ENCODE measurements around the gene MYO1D.
"Not testable (repeated sequence)": the region's sequence is repeated elsewhere in the genome, so short reads cannot be mapped to it uniquely, and the experiment has no call there.

The MYO1D gene

DNA sequence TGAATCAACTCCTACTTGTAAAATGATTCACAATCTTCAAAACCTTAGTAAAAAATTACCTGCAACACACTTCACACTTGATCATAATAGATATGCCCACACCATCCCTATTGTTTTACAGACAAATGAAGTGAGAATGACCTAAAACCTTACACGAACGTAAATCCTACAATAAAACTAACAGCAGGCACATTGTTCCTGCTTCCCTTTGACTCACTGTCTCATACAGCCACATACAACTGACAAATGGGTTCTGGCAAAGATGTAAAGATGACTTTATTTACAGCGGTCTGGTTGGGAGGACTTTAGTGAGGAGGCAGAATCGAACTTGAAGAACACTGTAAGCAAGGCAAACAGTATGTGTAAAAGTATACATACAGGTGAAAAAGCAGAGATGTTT is 188.7 kb downstream of the MYO1D start:
- no peak for DNase-seq (ENCODE audit: low spot score)
- no peak for FAIRE-seq

DNA sequence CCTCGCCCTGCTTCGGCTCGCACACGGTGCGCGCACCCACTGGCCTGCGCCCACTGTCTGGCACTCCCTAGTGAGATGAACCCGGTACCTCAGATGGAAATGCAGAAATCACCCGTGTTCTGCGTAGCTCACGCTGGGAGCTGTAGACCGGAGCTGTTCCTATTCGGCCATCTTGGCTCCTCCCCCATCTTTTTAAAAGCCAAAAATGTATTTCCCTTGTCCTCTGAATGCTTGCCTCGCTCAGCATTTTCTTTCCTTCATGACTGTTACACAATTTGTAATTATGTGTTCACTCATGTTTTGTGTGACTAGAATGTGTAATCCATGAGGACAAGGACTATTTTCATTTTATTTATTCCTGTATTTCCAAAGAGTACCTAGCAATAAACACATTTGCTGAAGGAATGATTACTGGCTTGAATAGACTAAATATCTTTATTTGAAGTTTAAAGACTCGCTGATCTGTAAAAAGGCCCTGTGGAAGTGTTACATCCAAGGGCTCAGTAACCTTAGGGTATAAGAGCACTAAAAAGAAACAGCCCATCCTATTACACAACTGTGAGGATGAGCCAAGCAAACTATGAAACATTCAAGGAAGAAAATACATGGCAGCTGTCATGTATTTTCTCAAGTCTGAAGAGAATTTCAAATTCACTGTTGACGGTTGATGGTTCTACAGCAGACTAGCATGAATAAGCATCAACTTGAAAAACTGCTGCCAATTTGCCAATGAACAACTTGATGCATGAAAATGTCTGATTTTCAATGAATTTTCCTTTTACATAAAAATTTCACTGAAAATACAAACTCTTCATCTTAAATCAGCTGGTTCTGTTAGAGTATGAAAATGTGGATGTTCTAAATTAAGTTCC is 192.6 kb downstream of the MYO1D start:
- FAIRE-seq: no peak
- DNase-seq (ENCODE audit: low spot score): no peak

DNA sequence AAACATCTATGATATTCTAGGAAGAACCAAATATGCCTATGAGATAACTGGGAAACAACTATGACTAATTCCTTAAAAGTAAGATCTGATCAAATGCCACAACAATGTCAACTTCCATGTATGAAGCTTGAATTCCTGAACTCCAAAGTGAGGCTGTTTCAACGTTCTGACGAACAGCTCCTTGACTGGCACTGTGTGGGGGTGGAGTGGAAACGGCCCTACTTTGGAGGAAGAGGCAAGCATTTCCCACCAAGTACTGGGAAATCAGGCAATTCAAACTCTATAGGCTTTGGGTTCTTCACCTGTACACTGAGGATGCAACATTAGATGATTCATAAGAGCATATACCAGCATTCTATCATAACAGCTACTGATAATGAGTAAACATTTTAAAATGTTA is 203.0 kb downstream of the MYO1D start:
- FAIRE-seq: no peak
- peak; percentile 15 for DNase-seq (ENCODE audit: low spot score)

DNA sequence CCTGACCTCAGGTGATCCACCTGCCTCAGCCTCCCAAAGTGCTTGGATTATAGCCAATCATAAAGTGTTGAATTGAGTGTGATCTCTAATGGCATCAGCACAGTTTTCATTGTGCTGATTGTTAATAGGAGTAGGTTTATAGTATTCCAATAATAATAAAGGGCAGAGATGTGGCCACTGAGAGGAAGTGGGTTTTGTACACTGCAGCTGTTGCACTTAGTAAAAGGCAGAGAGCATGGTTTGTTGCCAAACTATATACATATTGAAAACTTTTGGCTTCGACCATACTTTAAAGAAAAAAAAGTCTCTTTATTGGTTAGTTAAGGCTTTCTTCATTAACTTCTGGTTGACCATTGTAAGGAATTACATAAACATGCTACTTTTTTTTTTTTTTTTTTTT is 204.2 kb downstream of the MYO1D start:
- no peak for FAIRE-seq
- DNase-seq (ENCODE audit: low spot score): no peak

DNA sequence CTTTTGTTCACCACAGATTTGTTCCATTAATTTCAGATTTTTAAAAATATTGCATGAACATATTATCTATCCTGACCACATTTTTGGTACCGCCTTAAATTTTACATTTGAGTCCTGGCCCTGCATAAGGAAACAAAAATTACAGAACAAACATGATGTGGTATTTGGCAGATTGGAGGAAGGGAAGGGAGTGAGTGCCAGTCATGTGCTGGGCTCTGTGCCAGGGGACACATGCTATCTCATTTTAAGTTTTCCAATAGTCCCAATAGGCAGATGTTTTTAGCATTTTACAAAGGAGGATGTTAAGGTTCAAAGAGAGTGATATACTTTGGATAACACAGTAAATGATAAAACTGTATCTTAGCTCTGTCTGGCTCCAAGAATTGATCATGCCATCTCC is 205.0 kb downstream of the MYO1D start:
- no peak for DNase-seq (ENCODE audit: low spot score)
- FAIRE-seq: no peak

DNA sequence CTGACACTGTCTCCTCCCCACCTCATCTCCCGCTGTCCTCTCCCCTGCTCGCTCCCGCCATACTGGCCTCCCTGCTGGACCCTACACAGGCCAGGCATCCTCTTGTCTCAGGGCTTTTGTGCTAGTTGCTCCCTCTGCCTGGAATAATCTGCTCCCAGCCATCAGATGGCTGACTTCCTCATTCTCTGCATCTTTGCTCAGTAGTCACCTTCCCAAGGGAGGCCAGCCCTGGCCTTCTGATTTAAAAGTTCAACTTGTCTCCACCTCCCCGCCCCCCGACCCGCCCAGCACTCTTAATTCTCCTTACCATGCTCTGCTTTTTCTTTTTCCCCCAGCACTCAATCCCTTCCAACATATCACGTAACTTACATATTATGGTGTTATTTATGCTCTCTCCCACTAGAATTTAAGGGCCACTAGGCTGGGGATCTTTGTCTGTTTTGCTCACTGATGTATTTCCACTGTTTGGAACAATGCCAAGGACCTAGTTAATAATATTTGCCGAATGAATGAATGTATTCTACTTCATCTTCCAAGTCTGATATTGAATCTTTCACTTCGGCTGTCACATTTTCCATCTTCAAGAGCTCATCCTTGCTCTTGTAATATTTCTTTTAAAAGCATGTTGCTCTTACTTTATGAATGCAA is 211.9 kb downstream of the MYO1D start:
- no peak for DNase-seq (ENCODE audit: low spot score)
- FAIRE-seq: no peak

DNA sequence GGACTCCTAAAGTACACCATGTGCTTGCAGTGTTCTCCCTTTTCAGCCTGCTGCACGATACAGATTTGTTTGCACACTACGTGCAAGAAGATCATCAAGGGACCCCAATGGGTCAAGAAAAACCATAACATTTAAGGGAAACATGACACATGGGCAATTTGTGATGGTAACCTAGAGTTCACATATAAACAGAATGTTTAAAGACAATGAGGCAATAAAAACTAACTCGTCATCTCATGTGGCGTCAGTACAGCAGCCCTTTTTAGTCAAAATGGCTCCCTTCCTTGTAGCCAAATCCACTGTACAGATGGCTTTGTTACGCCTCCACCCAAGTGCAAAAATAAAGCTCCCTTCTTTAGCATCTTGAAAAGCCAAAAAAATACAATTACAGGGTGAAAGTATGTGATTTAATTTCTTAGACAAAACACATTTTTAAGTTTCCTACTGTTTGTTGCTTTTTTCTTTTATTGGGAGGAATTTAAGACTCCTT is 216.4 kb downstream of the MYO1D start:
- DNase-seq (ENCODE audit: low spot score) (no peak), FAIRE-seq (no peak)

DNA sequence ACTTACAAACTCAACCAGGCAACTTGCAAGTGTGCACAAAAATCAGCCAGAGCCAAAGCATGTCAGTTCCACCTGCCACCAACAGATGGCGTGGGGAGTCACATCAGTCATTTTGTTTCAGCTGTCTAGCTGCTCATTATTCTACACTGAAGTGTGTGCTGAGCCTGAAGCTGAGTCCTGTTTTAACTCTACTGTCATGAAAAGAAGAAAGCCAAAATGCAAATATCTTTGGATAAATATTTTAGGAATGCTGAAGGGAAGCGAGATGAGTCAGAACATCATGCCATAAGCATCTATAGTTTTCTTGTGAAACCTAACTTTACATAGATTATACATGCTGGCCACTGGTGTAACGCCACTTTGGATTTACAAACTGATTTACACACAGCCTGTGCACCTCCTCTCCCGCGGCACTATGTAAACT is 217.5 kb downstream of the MYO1D start:
- DNase-seq (ENCODE audit: low spot score) (peak; percentile 79), FAIRE-seq (no peak)

DNA sequence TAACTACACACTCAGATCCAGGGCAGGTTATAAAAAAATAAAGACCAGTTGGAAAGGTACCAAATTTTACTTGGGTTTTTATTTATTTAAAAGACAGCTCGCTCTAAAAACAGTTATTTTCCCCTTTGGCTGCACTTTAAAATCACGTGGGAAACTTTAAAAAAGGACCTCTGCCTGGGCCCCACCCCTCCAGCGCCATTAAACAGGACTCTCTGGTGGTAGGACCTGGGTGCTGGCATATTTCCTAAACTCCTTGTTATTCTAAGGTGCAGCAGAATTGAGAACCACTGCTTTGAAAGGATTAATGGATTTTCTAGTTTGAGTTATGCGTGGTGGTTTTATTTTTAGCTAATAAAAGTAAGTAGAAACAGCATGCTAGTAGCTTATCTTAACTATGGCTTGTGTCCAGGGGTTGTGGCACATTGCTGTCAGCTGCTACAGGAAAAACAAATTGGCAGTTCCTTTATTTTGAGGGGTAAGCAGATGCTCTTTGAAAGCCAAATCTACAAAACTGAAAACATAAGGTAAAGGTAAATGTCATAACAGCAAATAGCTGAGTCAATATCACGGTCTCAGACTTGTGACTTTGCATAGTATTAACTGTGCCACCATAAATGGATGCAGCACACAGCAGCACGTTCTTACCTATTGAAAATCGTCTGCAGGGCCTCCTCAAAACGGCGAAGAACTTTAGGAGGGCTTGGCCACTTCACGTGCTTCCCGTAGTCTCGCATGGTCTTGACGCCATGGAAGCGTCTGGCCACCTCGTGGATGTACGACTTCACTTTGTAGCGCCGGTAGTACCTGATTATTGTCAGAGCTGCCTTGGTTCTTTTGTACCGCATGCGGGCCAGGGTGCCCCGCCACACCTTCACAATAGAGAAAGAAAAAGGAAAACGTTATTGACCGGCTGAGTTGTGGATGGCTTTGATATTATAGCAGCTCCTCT is 218.2 kb downstream of the MYO1D start:
- no peak for DNase-seq (ENCODE audit: low spot score)
- no peak for FAIRE-seq

DNA sequence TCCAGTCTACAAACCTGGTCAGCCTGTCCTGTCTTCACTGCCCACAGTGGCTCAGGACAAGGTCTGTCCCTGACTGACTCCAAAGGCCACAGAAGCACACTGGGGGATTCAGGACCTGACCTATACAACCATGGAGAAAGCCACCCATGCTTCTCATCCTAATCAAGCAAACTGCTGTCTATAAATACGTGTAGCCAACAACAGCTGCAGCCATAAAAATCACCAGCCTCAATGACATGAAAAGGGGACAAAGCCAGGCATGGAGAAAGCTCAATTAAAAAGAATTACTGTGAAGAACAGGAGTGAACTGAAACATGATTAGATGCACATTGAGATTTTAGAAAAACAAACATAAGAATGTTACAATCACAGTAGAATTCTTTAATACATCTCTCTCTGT is 220.0 kb downstream of the MYO1D start:
- FAIRE-seq (no peak), DNase-seq (ENCODE audit: low spot score) (no peak)

DNA sequence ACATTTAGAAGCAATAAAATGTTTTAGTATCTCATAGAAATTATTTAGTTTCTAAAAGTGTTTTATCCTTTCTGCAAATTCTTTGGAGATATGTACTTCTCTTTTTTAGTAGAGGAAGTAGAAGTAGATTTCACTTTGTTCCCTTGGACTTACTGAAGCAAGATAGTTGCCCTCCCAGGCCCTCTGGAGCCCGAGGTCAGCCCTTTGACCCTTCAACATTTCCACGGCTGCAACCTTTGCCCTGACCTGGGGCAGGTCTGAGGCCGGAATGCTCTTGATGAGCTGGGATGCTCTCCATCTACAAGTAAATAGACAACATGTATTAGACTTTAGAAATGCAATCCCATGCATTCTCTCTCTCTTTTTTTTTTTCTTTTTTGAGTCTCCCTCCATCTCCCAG is 222.6 kb downstream of the MYO1D start:
- no peak for DNase-seq (ENCODE audit: low spot score)
- no peak for FAIRE-seq

DNA sequence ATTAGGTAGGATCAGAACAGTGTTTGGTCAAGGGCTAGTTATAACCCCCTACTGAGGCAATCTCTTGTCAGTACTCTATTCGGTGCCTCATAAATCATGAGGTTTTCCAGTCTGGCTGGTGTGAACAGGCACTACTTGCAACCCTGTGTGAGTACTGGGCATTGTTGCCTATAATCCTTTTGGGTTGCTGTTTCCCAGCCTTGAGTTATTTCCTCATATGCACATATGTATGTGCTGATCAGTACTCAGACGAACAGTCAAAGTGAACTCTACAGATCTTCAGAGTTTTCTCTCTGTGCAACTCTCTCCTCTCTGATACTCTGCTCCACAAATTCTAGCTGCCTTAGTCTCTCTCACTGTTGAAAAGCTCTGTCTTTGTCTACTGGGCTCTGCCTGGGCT is 225.8 kb downstream of the MYO1D start:
- no peak for DNase-seq (ENCODE audit: low spot score)
- FAIRE-seq: no peak

DNA sequence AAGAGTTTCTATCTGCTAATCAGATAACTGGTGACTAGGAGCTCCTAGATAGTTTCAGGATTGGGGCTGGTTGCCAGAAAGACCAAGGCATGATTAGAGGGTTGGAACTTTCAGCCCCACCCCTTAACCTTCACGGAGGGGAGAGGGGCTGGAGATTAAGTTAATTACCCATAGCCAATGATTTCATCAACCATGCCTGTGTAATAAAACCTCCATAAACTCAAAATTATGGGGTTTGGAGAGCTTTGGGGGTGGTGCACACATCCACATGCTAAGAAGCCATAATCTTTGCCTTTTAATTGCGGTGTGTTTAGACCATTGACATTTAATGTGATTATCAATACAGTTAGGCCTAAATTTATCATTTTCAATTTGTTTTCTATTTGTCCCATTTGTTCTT is 228.5 kb downstream of the MYO1D start:
- DNase-seq (ENCODE audit: low spot score) (no peak), FAIRE-seq (no peak)

DNA sequence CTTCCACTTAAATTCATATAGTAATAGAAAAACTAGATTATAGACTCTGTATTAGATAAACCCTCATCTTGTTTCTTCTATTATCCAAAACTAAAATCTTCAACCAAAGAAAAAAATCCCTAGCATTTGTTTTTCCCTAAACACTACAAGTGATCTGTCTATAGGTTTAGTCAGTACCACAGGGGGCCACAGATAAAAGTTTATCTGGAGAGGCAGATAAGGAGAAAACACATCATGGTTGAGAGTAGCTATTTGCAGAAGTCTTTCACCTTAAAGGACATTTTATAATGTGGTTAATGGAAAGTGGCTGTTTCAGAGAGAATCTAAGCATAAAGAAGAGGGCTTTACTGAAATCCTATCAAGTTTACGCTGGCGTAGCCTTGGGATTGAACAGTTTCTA is 230.0 kb downstream of the MYO1D start:
- FAIRE-seq (no peak), DNase-seq (ENCODE audit: low spot score) (no peak)

DNA sequence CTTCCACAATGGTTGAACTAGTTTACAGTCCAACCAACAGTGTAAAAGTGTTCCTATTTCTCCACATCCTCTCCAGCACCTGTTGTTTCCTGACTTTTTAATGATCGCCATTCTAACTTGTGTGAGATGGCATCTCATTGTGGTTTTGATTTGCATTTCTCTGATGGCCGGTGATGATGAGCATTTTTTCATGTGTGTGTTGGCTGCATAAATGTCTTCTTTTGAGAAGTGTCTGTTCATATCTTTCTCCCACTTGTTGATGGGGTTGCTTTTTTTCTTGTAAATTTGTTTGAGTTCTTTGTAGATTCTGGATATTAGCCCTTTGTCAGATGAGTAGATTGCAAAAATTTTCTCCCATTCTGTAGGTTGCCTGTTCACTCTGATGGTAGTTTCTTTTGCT is 235.4 kb downstream of the MYO1D start:
- not testable (repeated sequence) for FAIRE-seq; DNase-seq (ENCODE audit: low spot score)

DNA sequence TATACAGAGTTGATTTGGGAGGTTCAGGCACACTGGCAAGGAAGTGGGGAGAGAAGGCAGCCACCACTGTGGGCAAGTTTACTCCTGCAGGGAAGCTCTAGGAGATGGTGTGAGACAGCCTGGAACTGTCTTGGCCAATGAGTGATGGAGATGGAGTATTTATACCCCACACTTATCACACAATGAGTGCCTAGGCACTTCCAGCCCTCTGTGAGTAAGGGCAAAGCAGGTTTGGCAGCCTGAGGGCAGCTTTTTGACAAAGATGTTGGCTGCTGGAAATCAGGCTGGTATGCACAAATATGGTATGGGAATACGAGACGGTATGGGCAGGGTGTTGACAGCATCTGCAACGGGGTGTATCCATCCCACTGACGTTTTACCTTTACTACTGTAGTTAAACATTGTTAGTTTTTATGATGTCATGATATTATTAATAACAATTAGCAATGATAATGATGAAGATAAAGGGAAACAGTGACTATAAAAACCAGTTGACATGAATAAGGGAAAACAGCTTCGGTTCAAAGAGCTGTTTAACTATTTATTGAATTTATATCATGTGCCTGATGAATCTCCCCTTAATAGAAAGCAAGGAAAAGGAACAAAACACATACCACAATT is 240.2 kb downstream of the MYO1D start:
- peak; percentile 58 for FAIRE-seq
- DNase-seq (ENCODE audit: low spot score): no peak

DNA sequence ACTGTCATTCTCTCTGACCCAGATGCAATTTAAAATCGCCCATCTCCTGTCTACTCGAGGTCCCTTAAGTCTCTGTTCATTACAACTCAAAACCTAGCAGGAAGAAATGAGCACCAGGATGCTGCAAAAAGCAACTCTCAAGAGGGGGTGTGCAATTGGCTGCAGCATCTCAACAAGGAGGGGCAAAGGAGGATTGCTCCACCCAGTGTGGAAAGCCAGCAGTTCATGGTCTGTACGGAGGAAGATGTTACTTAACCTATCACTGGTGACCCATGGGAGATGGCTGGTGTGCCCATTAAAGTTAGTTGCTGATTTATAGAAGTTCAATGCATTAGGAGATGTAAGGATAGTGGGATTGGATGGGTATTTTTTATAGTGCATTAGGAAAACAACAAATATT is 242.8 kb downstream of the MYO1D start:
- FAIRE-seq (no peak), DNase-seq (ENCODE audit: low spot score) (no peak)

DNA sequence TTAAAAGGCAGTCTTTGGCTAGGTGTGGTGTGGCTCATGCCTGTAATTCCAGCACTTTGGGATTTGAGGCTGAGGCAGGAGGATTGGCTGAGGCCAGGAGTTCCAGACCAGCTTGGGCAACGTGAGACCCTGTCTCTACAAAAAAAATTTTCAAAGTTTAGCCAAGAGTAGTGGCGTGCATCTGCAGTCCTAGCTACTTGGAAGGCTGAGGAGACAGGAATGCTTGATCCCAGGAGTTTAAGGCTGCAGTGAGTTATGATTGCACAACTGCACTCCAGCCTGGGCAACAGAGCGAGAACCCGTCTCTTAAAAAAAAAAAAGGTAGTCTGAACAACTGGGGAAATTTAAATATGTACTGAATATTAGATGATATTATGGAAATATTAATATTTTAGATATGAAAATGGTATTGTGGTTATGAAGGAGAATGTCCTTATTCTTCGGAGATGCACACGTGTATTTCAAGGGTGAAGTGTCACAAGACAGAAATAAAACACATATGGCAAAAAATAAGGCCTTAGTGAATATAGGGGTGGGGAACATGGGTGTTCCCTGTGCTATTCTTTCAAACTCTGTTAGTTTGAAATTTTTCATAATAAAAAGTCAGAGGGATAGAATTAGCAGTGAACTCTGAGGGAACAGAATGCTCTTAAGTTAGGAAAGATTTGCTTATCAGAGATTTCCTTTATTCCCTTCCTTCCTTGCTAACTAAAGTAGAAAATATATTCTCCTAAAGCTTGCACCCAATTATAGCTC is 245.4 kb downstream of the MYO1D start:
- FAIRE-seq (no peak), DNase-seq (ENCODE audit: low spot score) (no peak)

DNA sequence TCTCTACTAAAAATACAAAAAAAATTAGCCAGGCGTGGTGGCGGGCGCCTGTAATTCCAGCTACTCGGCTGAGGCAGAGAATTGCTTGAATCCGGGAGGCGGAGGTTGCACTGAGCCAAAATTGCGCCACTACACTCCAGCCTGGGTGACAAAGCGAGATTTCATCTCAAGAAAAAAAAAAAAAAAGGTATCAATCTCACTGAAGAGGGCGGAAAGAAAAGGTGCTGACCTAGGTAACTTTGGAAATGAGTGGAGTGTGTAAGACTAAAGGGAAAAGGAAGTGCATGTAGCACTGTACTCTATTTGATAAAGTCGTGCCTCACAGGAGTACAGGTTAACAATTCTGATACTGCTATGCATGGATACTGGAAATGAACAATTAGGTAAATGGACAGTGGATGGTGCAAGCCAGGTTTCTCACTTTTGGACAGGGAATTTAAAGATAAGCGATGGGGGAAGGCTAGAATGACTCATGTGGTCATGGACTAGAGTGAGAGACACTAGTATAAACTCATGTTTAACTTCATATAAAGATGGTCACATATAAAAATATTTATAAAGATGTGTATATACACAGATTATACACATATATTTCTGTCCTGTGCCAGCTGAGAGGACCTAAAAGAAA is 247.2 kb downstream of the MYO1D start:
- no peak for FAIRE-seq
- no peak for DNase-seq (ENCODE audit: low spot score)

Measured in urothelium cell line (cell line).